WTC11 (cell line): ENCODE data around the gene C13orf46. TPM values are rescaled to one million over a fixed set of nuclear protein-coding genes. Genes with fewer than 3 reads are reported as not detected.

ENCODE experiments used
- ATAC-seq: fragments of 200-7000 bp; cut with Tn5 transposase; 2 replicates; pipeline ENCODE4 v1.10.0; 2021; ENCODE audit warnings: mild to moderate bottlenecking, moderate library complexity
- CTCF ChIA-PET: fragments of 300-600 bp; sonication (Branson Sonifier 250); formaldehyde crosslinking; loops from one replicate; lab custom pipeline; 2021; ENCODE audit warnings: antibody characterized with exemption; lab: Charles Lee
- POLR2A ChIA-PET: fragments of 350-600 bp; sonication (Branson Sonifier 250); formaldehyde crosslinking; loops from one replicate; lab custom pipeline; 2021; ENCODE audit warnings: antibody characterized with exemption; lab: Charles Lee
- DNase-seq: peaks from one replicate; pipeline ENCODE4 v3.0.0; 2021; ENCODE audit warnings: low spot score
- H3K27ac Mint-ChIP-seq: 2 replicates; pipeline ENCODE4 v1.8.0; 2021; ENCODE audit warnings: mixed read lengths
- H3K27me3 Mint-ChIP-seq: 2 replicates; pipeline ENCODE4 v1.8.0; 2021; ENCODE audit warnings: low read depth, mild to moderate bottlenecking, moderate library complexity, mixed read lengths
- H3K36me3 Mint-ChIP-seq: 2 replicates; pipeline ENCODE4 v1.8.0; 2021; ENCODE audit warnings: mixed read lengths
- H3K4me1 Mint-ChIP-seq: 2 replicates; pipeline ENCODE4 v1.8.0; 2022; ENCODE audit warnings: mixed read lengths
- H3K4me3 Mint-ChIP-seq: 2 replicates; pipeline ENCODE4 v1.8.0; 2021; ENCODE audit warnings: mild to moderate bottlenecking, moderate library complexity, mixed read lengths
- H3K9me3 Mint-ChIP-seq: 2 replicates; pipeline ENCODE4 v1.8.0; 2021; ENCODE audit warnings: mixed read lengths
- CREM ChIP-seq: sonication (generic); formaldehyde crosslinking; IDR thresholded peaks from 2 replicates; pipeline ENCODE4 v1.8.1; 2022; ENCODE audit warnings: mild to moderate bottlenecking, missing genetic modification reagents, moderate library complexity
- GABPB1 ChIP-seq: sonication (generic); formaldehyde crosslinking; IDR thresholded peaks from 2 replicates; pipeline ENCODE4 v1.8.1; 2023; ENCODE audit warnings: mild to moderate bottlenecking, missing genetic modification reagents
- GRHL2 ChIP-seq: fragments of 250-450 bp; sonication (Bioruptor Pico); IDR thresholded peaks from 2 replicates; pipeline ENCODE4 v1.8.0; 2022; ENCODE audit warnings: mild to moderate bottlenecking, moderate library complexity; ENCODE audit not compliant: insufficient replicate concordance, severe bottlenecking
- MXD4 ChIP-seq: fragments of 250-450 bp; sonication (Bioruptor Pico); IDR thresholded peaks from 2 replicates; pipeline ENCODE4 v1.8.0; 2021; ENCODE audit warnings: mild to moderate bottlenecking, moderate library complexity, borderline replicate concordance
- NR3C1 ChIP-seq: sonication (generic); formaldehyde crosslinking; conservative IDR thresholded peaks from 2 replicates; pipeline ENCODE4 v1.8.1; 2023; ENCODE audit warnings: low read depth, mild to moderate bottlenecking, missing genetic modification reagents
- SP1 ChIP-seq: sonication (generic); formaldehyde crosslinking; conservative IDR thresholded peaks from 2 replicates; pipeline ENCODE4 v1.8.1; 2022; ENCODE audit warnings: missing genetic modification reagents
- TEAD4 ChIP-seq: sonication (generic); formaldehyde crosslinking; IDR thresholded peaks from 2 replicates; pipeline ENCODE4 v1.8.0; 2022; ENCODE audit warnings: mild to moderate bottlenecking, missing genetic modification reagents
- ZNF121 ChIP-seq: sonication (generic); formaldehyde crosslinking; IDR thresholded peaks from 2 replicates; pipeline ENCODE4 v1.8.0; 2023; ENCODE audit warnings: missing genetic modification reagents
- ZNF396 ChIP-seq: fragments of 250-450 bp; sonication (Bioruptor Pico); IDR thresholded peaks from 2 replicates; pipeline ENCODE4 v1.8.0; 2021; ENCODE audit warnings: mild to moderate bottlenecking, moderate library complexity, borderline replicate concordance
- total RNA-seq: library from RNA; stranded (reverse); gene quantifications from 3 replicates; pipeline ENCODE4 v1.2.3, GENCODE V29; 2021
- TF ChIP-seq, protein P1 (sequence below): sonication (generic); formaldehyde crosslinking; IDR thresholded peaks from 2 replicates; pipeline ENCODE4 v1.8.0; 2023; ENCODE audit warnings: missing genetic modification reagents, mild to moderate bottlenecking, borderline replicate concordance
- TF ChIP-seq, protein P2 (sequence below): sonication (generic); formaldehyde crosslinking; IDR thresholded peaks from 2 replicates; pipeline ENCODE4 v1.8.1; 2022; ENCODE audit warnings: low read depth, missing genetic modification reagents, borderline replicate concordance
- TF ChIP-seq, protein P3 (sequence below): fragments of 250-450 bp; sonication (Bioruptor Pico); IDR thresholded peaks from 2 replicates; pipeline ENCODE4 v1.9.0; 2021; ENCODE audit warnings: mild to moderate bottlenecking
- TF ChIP-seq, protein P4 (sequence below): sonication (generic); formaldehyde crosslinking; IDR thresholded peaks from 2 replicates; pipeline ENCODE4 v1.8.1; 2023; ENCODE audit warnings: mild to moderate bottlenecking, missing genetic modification reagents, moderate library complexity
- TF ChIP-seq, protein P5 (sequence below): fragments of 250-450 bp; sonication (Bioruptor Pico); IDR thresholded peaks from 2 replicates; pipeline ENCODE4 v1.9.0; 2021; ENCODE audit warnings: moderate library complexity, mild to moderate bottlenecking, inconsistent platforms, borderline replicate concordance
- TF ChIP-seq, protein P6 (sequence below): sonication (generic); formaldehyde crosslinking; IDR thresholded peaks from 2 replicates; pipeline ENCODE4 v1.8.1; 2023; ENCODE audit warnings: mild to moderate bottlenecking, missing genetic modification reagents
- TF ChIP-seq, protein P7 (sequence below): sonication (generic); formaldehyde crosslinking; IDR thresholded peaks from 2 replicates; pipeline ENCODE4 v1.8.1; 2022; ENCODE audit warnings: low read depth, mild to moderate bottlenecking, moderate library complexity, missing genetic modification reagents, borderline replicate concordance

The C13orf46 gene
- total RNA-seq, 1 experiment from 2014 or later = 0.50 TPM

DNA sequence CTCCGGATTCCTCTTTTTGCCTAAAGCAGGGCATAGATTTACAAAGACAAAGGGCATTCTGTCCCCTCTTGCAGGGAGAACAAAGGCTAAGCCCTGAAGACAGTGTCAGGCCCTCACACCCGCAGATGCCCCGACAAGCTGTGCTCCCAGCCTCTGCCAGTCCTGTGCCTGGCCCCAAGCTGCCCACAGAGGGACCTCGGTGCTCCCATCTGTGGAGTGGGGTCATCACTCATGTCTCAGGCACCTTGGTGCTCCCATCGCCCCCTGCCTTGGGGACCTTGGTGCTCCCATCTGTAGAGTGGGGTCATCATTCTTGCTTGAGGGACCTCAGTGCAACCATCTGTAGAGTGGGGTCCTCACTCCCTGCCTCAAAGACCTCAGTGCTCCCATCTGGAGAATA lies 24.3 kb downstream of the C13orf46 start (continued):
- TF ChIP-seq, protein P1, sequence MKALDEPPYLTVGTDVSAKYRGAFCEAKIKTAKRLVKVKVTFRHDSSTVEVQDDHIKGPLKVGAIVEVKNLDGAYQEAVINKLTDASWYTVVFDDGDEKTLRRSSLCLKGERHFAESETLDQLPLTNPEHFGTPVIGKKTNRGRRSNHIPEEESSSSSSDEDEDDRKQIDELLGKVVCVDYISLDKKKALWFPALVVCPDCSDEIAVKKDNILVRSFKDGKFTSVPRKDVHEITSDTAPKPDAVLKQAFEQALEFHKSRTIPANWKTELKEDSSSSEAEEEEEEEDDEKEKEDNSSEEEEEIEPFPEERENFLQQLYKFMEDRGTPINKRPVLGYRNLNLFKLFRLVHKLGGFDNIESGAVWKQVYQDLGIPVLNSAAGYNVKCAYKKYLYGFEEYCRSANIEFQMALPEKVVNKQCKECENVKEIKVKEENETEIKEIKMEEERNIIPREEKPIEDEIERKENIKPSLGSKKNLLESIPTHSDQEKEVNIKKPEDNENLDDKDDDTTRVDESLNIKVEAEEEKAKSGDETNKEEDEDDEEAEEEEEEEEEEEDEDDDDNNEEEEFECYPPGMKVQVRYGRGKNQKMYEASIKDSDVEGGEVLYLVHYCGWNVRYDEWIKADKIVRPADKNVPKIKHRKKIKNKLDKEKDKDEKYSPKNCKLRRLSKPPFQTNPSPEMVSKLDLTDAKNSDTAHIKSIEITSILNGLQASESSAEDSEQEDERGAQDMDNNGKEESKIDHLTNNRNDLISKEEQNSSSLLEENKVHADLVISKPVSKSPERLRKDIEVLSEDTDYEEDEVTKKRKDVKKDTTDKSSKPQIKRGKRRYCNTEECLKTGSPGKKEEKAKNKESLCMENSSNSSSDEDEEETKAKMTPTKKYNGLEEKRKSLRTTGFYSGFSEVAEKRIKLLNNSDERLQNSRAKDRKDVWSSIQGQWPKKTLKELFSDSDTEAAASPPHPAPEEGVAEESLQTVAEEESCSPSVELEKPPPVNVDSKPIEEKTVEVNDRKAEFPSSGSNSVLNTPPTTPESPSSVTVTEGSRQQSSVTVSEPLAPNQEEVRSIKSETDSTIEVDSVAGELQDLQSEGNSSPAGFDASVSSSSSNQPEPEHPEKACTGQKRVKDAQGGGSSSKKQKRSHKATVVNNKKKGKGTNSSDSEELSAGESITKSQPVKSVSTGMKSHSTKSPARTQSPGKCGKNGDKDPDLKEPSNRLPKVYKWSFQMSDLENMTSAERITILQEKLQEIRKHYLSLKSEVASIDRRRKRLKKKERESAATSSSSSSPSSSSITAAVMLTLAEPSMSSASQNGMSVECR = no peak

DNA sequence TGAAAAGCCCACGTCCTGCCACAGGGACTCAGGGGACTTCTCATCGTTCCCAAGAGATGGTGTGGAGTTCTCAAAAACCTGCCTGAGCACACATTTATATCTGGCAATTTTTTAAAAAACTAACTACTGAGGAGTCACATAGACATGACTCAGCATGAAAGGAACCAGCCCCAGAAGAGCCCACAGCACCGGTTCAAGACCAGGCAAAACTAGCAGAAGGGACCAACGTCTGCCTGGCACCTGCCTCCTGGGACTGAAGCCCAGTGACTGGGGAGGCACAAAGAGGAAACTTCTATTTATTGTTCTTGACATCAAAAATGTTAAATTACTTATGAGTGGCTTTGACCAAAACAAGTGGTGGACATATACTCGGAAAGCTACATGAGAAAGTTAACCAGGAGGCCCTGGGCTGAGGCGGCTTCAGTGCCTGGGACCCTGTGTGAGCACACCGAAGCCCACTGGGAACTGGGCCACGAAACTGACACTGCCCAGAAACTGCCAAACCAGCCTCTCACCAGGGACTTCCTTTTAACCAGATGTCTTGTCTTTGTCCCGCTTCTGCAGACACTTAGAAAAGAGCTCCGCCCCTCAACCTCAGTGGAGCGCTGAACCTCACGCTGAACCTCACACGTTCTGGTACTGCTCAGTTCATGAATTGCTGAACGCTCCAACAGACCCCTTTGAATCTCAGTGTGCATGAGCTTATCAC lies 25.7 kb downstream of the C13orf46 start:
- Mint-ChIP-seq H3K4me3 (no peak overlapping the region), H3K9me3 (no peaks in the 10 kb centered on the region), H3K36me3 (no peaks in the 10 kb centered on the region), H3K27ac (no peak overlapping the region), H3K4me1 (no peaks in the 10 kb centered on the region), H3K27me3 (no peaks in the 10 kb centered on the region)
- POLR2A ChIA-PET = no interaction called here
- no peak for DNase-seq
- CTCF ChIA-PET = interaction anchor here (0.6 to 1.2 kb wide), 3 partner anchors 9 to 206 kb away, joined by 4 to 5 read pairs (median 4); no protein-coding TSS in a partner anchor
- TF ChIP-seq ZNF396 (CRISPR knock-in tag) (no peak), SP1 (CRISPR knock-in tag) (no peak), CREM (CRISPR knock-in tag) (no peak), NR3C1 (no peak), TEAD4 (CRISPR knock-in tag) (no peak), ZNF121 (CRISPR knock-in tag) (no peak), GABPB1 (no peak), MXD4 (no peak), GRHL2 (CRISPR knock-in tag) (no peak)
- TF ChIP-seq, protein P2, sequence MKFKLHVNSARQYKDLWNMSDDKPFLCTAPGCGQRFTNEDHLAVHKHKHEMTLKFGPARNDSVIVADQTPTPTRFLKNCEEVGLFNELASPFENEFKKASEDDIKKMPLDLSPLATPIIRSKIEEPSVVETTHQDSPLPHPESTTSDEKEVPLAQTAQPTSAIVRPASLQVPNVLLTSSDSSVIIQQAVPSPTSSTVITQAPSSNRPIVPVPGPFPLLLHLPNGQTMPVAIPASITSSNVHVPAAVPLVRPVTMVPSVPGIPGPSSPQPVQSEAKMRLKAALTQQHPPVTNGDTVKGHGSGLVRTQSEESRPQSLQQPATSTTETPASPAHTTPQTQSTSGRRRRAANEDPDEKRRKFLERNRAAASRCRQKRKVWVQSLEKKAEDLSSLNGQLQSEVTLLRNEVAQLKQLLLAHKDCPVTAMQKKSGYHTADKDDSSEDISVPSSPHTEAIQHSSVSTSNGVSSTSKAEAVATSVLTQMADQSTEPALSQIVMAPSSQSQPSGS (CRISPR knock-in tag) = no peak
- TF ChIP-seq, protein P3, sequence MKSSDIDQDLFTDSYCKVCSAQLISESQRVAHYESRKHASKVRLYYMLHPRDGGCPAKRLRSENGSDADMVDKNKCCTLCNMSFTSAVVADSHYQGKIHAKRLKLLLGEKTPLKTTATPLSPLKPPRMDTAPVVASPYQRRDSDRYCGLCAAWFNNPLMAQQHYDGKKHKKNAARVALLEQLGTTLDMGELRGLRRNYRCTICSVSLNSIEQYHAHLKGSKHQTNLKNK = no peak
- TF ChIP-seq, protein P4, sequence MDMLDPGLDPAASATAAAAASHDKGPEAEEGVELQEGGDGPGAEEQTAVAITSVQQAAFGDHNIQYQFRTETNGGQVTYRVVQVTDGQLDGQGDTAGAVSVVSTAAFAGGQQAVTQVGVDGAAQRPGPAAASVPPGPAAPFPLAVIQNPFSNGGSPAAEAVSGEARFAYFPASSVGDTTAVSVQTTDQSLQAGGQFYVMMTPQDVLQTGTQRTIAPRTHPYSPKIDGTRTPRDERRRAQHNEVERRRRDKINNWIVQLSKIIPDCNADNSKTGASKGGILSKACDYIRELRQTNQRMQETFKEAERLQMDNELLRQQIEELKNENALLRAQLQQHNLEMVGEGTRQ = no peak
- TF ChIP-seq, protein P5, sequence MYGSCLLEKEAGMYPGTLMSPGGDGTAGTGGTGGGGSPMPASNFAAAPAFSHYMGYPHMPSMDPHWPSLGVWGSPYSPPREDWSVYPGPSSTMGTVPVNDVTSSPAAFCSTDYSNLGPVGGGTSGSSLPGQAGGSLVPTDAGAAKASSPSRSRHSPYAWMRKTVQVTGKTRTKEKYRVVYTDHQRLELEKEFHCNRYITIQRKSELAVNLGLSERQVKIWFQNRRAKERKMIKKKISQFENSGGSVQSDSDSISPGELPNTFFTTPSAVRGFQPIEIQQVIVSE (CRISPR knock-in tag) = no peak
- TF ChIP-seq, protein P6, sequence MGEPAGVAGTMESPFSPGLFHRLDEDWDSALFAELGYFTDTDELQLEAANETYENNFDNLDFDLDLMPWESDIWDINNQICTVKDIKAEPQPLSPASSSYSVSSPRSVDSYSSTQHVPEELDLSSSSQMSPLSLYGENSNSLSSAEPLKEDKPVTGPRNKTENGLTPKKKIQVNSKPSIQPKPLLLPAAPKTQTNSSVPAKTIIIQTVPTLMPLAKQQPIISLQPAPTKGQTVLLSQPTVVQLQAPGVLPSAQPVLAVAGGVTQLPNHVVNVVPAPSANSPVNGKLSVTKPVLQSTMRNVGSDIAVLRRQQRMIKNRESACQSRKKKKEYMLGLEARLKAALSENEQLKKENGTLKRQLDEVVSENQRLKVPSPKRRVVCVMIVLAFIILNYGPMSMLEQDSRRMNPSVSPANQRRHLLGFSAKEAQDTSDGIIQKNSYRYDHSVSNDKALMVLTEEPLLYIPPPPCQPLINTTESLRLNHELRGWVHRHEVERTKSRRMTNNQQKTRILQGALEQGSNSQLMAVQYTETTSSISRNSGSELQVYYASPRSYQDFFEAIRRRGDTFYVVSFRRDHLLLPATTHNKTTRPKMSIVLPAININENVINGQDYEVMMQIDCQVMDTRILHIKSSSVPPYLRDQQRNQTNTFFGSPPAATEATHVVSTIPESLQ (CRISPR knock-in tag) = no peak
- TF ChIP-seq, protein P7, sequence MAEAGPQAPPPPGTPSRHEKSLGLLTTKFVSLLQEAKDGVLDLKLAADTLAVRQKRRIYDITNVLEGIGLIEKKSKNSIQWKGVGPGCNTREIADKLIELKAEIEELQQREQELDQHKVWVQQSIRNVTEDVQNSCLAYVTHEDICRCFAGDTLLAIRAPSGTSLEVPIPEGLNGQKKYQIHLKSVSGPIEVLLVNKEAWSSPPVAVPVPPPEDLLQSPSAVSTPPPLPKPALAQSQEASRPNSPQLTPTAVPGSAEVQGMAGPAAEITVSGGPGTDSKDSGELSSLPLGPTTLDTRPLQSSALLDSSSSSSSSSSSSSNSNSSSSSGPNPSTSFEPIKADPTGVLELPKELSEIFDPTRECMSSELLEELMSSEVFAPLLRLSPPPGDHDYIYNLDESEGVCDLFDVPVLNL (CRISPR knock-in tag) = no peak
- no peak for ATAC-seq
